GM03348 (cell line): ENCODE data around the gene TRAM2.
"Not testable (repeated sequence)": the region's sequence is repeated elsewhere in the genome, so short reads cannot be mapped to it uniquely, and the experiment has no call there.

Experiments
- DNase-seq: peaks from one replicate; pipeline ENCODE4 v3.0.0; 2012; ENCODE audit warnings: low spot score

Gene TRAM2

DNA sequence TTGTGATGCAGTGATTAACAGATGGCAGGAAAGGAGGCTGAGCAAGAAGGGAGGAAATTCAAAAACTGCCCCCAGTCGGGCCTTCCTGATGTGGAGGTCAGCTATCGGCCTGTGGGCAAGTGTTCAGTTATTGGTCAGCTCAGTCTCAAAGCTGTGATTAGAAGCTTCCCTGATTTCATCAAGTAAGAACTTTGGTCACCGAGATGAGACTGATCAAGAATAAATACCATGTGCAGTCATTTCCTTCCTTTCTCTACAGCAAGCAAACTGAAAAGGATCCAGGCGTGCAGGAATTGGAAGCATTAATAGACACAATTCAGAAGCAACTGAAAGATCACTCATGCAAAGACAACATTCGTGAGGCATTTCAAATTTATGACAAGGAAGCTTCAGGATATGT is 87.0 kb downstream of the TRAM2 start:
- DNase-seq: no peak

DNA sequence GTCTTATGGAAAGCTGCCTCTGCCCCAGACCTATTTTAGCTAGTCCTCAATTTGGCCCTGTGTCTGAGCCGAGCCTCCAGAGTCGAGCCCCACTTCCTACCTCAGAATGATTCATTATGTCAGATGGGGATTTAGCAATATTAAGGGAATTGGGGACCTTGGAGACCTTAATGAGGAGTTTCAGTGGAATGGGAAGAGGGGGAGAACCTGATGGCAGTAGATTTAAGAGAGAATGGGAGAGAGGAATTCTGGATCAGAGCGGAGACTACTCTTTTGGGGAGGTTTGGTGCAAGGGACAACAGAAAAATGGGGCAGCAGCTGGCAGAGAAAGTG is 93.2 kb downstream of the TRAM2 start:
- DNase-seq: no peak

DNA sequence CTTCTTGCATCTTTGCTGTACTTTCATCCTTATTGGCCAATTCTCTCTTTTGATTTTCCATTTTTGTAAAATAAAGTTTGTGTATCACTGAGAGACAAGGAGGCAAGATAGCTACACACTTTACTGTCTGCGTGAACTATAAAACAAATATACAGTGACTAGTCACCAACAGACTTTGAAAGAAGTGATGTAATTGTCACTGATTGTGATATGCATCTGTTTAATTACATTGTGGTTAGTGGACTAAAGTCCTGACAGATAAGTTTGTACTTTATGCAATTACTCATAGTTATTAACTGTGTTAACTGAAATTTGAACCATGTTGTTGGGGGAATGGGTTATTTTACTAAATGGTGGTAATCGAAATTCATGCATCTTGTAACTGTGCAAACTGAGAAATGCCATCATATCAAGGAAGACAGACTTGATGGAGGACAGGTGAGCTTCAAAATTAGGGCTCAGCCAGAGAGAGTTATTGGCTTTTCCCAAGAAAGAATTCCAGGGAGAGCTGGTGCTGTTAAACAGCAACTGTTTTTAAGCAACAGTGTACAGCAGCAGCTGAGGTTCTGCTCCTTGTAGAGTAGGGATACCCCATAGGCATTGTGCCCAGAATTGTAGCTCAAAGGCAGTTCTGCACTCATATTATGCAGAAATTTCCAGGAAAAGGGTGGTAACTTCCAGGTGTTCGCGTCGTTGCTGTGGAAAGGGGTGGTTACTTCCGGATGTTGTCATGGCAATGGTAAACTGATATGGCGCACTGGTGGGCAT is 93.8 kb downstream of the TRAM2 start:
- no peak for DNase-seq

DNA sequence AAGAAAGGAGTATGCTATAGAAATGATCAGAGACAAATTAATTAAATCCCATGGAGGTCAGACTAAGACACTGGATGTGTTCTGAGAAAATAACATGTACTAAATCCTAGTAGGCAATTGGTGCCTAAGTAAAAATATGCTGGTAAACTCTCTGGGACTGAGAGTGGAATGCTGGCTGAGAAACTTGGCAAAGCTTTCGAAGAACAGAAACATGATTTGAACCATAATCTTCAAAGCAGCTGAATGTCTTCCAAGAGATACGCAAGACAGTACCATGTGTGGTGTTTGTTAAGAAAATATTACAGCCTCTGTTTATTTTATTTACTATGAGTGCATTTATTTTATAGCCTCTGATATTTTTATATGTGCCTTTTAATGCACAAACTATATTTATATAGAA is 101.6 kb downstream of the TRAM2 start:
- no peak for DNase-seq

DNA sequence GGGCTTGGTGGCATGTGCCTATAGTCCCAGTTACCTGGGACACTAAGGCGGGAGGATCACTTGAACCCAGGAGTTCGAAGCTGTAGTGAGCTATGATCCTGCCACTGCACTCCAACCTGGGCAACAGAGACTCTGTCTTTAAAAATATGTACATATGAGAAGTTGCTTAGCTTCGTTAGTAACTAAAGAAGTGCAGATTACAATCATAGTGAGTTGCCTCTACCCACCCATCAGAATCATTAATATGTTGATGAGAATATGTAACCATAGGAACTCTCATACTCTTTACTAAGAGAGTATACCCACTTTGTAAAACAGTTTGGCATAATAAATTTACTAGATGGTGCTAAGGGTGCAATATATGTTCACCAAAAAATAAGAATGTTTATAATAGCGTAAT is 102.7 kb downstream of the TRAM2 start:
- DNase-seq: no peak

DNA sequence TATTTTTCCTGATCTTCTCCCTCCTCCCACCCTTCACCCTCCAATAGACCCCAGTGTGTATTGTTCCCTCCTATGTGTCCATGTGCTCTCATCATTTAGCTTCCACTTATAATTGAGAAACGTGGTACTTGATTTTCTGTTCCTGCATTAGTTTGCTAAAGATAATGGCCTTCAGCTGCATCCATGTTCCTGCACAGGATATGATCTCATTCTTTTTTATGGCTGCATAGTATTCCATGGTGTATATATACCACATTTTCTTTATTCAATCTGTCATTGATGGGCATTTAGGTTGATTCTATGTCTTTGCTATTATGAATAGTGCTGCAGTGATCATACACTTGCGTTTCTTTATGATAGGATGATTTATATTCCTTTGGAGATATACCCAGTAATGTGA is 115.7 kb downstream of the TRAM2 start:
- not testable (repeated sequence) for DNase-seq

DNA sequence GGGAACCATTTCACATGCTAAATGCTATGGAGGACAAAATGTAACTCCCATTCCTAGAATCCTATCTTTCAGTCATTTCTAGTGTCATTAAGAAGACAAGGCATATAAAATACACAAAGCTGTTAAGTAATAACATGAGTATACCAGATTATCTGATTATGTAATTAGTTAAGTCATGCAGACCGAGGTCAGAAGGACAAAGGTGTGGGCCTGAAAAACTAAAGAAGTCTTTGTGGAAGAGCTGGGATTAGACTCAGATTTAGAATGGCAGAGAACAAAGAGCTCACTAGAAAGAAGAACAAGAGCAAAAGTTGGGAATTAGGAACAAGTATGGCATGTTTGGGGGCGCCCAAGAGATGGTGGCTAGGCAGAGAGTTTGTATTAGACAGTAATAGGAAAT is 119.8 kb downstream of the TRAM2 start:
- DNase-seq: no peak

DNA sequence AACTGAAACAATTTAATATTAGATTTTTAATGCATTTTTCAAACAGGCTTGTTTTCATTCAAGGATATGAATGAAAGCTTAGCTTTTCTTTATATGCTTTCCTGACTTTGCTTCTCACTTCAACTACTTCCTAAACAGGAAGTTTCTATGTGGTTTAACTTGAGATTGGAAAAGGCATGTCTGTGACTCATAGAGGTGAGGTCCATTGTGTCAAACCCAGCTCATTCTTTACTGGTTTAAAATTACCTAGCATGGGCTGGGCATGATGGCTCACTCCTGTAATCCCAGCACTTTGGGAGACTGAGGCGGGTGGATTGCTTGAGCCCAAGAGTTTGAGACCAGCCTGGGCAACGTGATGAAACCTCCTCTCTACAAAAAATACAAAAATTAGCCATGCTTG is 122.3 kb downstream of the TRAM2 start:
- DNase-seq: peak; percentile 5
